Stimulated activated memory B cell treated with anti-CD40 and anti-IgM and Interleukin-4, amounts not matched to agents 10 μg/mL and 1 μg/mL and 100 μg/mL, for 72 hours (primary cell): ENCODE results near the gene DAB2IP.
A peak's percentile ranks its signal among the peaks of the same experiment; 100 is the strongest.

Experiments
- ATAC-seq: fragments of 150-1000 bp; cut with Tn5 transposase; 2 replicates; pipeline ENCODE4 v1.10.0; 2021
- H3K27ac Mint-ChIP-seq: one replicate; pipeline ENCODE4 v1.8.0; 2022; ENCODE audit warnings: mild to moderate bottlenecking, mixed read lengths
- H3K27me3 Mint-ChIP-seq: one replicate; pipeline ENCODE4 v1.8.0; 2022; ENCODE audit warnings: mixed read lengths
- H3K36me3 Mint-ChIP-seq: one replicate; pipeline ENCODE4 v1.8.0; 2022; ENCODE audit warnings: mixed read lengths
- H3K4me1 Mint-ChIP-seq: one replicate; pipeline ENCODE4 v1.8.0; 2022; ENCODE audit warnings: mixed read lengths
- H3K4me3 Mint-ChIP-seq: one replicate; pipeline ENCODE4 v1.8.0; 2022; ENCODE audit warnings: mild to moderate bottlenecking, moderate library complexity, mixed read lengths
- H3K9me3 Mint-ChIP-seq: one replicate; pipeline ENCODE4 v1.8.0; 2022; ENCODE audit warnings: mixed read lengths

Gene DAB2IP

GRCh38 chr9:121798941-121799340 lies 147.5 kb downstream of the DAB2IP start:
- Mint-ChIP-seq H3K36me3 (no peaks in the 10 kb centered on the region), H3K4me1 (no peaks in the 10 kb centered on the region)
- no peak for ATAC-seq

GRCh38 chr9:121800376-121800775 lies 148.9 kb downstream of the DAB2IP start:
- Mint-ChIP-seq H3K4me3 (no peak overlapping the region), H3K4me1 (no peaks in the 10 kb centered on the region), H3K27ac (no peak overlapping the region), H3K36me3 (no peaks in the 10 kb centered on the region), H3K9me3 (peaks cover 10% of the 10 kb centered on the region), H3K27me3 (peaks cover 23% of the 10 kb centered on the region)
- no peak for ATAC-seq

More at GRCh38 chr9:121798941-121799340, 147.5 kb downstream of the DAB2IP start:
- H3K9me3 Mint-ChIP-seq: peaks cover under 1% of the 10 kb centered on the region
- H3K4me3 Mint-ChIP-seq: no peak overlapping the region
- H3K27me3 Mint-ChIP-seq: peaks cover 23% of the 10 kb centered on the region
- H3K27ac Mint-ChIP-seq: no peak overlapping the region

- Mint-ChIP-seq H3K27ac (no peak overlapping the region), H3K36me3 (no peaks in the 10 kb centered on the region), H3K27me3 (peaks cover 23% of the 10 kb centered on the region), H3K9me3 (peaks cover 10% of the 10 kb centered on the region), H3K4me1 (no peaks in the 10 kb centered on the region), H3K4me3 (no peak overlapping the region)
- no peak for ATAC-seq
Observed at GRCh38 chr9:121801579-121801978, 150.1 kb downstream of the DAB2IP start.

- Mint-ChIP-seq H3K36me3 (no peaks in the 10 kb centered on the region), H3K27ac (no peak overlapping the region), H3K27me3 (peaks cover 23% of the 10 kb centered on the region), H3K4me1 (no peaks in the 10 kb centered on the region), H3K4me3 (no peak overlapping the region), H3K9me3 (peaks cover 10% of the 10 kb centered on the region)
- ATAC-seq: no peak
Observed at GRCh38 chr9:121802753-121803152, 151.3 kb downstream of the DAB2IP start.

- peaks cover 10% of the 10 kb centered on the region for H3K9me3 Mint-ChIP-seq
Observed at GRCh38 chr9:121807069-121807822, 155.8 kb downstream of the DAB2IP start.

GRCh38 chr9:121807823-121808278 lies 156.4 kb downstream of the DAB2IP start:
- H3K4me3 Mint-ChIP-seq: no peak overlapping the region
- ATAC-seq: no peak
- no peak overlapping the region for H3K27ac Mint-ChIP-seq
- peaks cover 10% of the 10 kb centered on the region for H3K9me3 Mint-ChIP-seq
- peaks cover 3% of the 10 kb centered on the region for H3K27me3 Mint-ChIP-seq
- H3K4me1 Mint-ChIP-seq: no peaks in the 10 kb centered on the region
- H3K36me3 Mint-ChIP-seq: no peaks in the 10 kb centered on the region

More at GRCh38 chr9:121807069-121807822, 155.8 kb downstream of the DAB2IP start:
- Mint-ChIP-seq H3K27ac (no peak overlapping the region), H3K4me3 (no peak overlapping the region), H3K27me3 (peaks cover 6% of the 10 kb centered on the region), H3K4me1 (no peaks in the 10 kb centered on the region), H3K36me3 (no peaks in the 10 kb centered on the region)
- no peak for ATAC-seq

- Mint-ChIP-seq H3K9me3 (peaks cover 10% of the 10 kb centered on the region), H3K4me3 (no peak overlapping the region), H3K4me1 (no peaks in the 10 kb centered on the region), H3K36me3 (no peaks in the 10 kb centered on the region), H3K27me3 (no peaks in the 10 kb centered on the region), H3K27ac (no peak overlapping the region)
- ATAC-seq: no peak
Observed at GRCh38 chr9:121808781-121809180, 157.3 kb downstream of the DAB2IP start.

- Mint-ChIP-seq H3K4me1 (no peaks in the 10 kb centered on the region), H3K27ac (no peak overlapping the region), H3K4me3 (no peak overlapping the region), H3K9me3 (peaks cover 5% of the 10 kb centered on the region), H3K27me3 (no peaks in the 10 kb centered on the region), H3K36me3 (no peaks in the 10 kb centered on the region)
- peak; percentile 21 for ATAC-seq
Observed at GRCh38 chr9:121809356-121810050, 158.1 kb downstream of the DAB2IP start.

- Mint-ChIP-seq H3K4me1 (no peaks in the 10 kb centered on the region), H3K27me3 (no peaks in the 10 kb centered on the region)
Observed at GRCh38 chr9:121810489-121810888, 159.1 kb downstream of the DAB2IP start.

GRCh38 chr9:121811140-121811539 lies 159.7 kb downstream of the DAB2IP start:
- Mint-ChIP-seq H3K27ac (no peak overlapping the region), H3K27me3 (no peaks in the 10 kb centered on the region), H3K9me3 (no peaks in the 10 kb centered on the region), H3K4me1 (no peaks in the 10 kb centered on the region), H3K36me3 (no peaks in the 10 kb centered on the region), H3K4me3 (no peak overlapping the region)
- no peak for ATAC-seq

More at GRCh38 chr9:121810489-121810888, 159.1 kb downstream of the DAB2IP start:
- no peak for ATAC-seq
- Mint-ChIP-seq H3K36me3 (no peaks in the 10 kb centered on the region), H3K4me3 (no peak overlapping the region), H3K9me3 (no peaks in the 10 kb centered on the region), H3K27ac (no peak overlapping the region)

GRCh38 chr9:121811751-121812150 lies 160.3 kb downstream of the DAB2IP start:
- Mint-ChIP-seq H3K9me3 (no peaks in the 10 kb centered on the region), H3K4me1 (no peaks in the 10 kb centered on the region), H3K27me3 (no peaks in the 10 kb centered on the region), H3K36me3 (no peaks in the 10 kb centered on the region), H3K4me3 (no peak overlapping the region), H3K27ac (no peak overlapping the region)
- no peak for ATAC-seq

GRCh38 chr9:121812159-121812735 lies 160.8 kb downstream of the DAB2IP start:
- Mint-ChIP-seq H3K27me3 (no peaks in the 10 kb centered on the region), H3K36me3 (no peaks in the 10 kb centered on the region), H3K4me1 (no peaks in the 10 kb centered on the region), H3K9me3 (no peaks in the 10 kb centered on the region), H3K27ac (no peak overlapping the region), H3K4me3 (no peak overlapping the region)
- ATAC-seq: no peak

GRCh38 chr9:121813519-121814210 lies 162.2 kb downstream of the DAB2IP start:
- no peak overlapping the region for H3K4me3 Mint-ChIP-seq
- peaks cover 8% of the 10 kb centered on the region for H3K27me3 Mint-ChIP-seq
- no peaks in the 10 kb centered on the region for H3K36me3 Mint-ChIP-seq
- H3K9me3 Mint-ChIP-seq: no peaks in the 10 kb centered on the region
- ATAC-seq: no peak
- no peak overlapping the region for H3K27ac Mint-ChIP-seq
- no peaks in the 10 kb centered on the region for H3K4me1 Mint-ChIP-seq

- H3K4me3 Mint-ChIP-seq: no peak overlapping the region
- ATAC-seq: no peak
- peaks cover 6% of the 10 kb centered on the region for H3K4me1 Mint-ChIP-seq
- no peaks in the 10 kb centered on the region for H3K9me3 Mint-ChIP-seq
- H3K27ac Mint-ChIP-seq: no peak overlapping the region
- H3K27me3 Mint-ChIP-seq: peaks cover 17% of the 10 kb centered on the region
- no peaks in the 10 kb centered on the region for H3K36me3 Mint-ChIP-seq
Observed at GRCh38 chr9:121814594-121814993, 163.2 kb downstream of the DAB2IP start.

GRCh38 chr9:121815084-121815483 lies 163.7 kb downstream of the DAB2IP start:
- no peaks in the 10 kb centered on the region for H3K9me3 Mint-ChIP-seq
- no peaks in the 10 kb centered on the region for H3K36me3 Mint-ChIP-seq
- peaks cover 9% of the 10 kb centered on the region for H3K4me1 Mint-ChIP-seq
- peaks cover 17% of the 10 kb centered on the region for H3K27me3 Mint-ChIP-seq
- no peak for ATAC-seq
- no peak overlapping the region for H3K27ac Mint-ChIP-seq
- no peak overlapping the region for H3K4me3 Mint-ChIP-seq
